Measurements from ENCODE around the gene HTT. TPM values are rescaled to one million over a fixed set of nuclear protein-coding genes. Genes with fewer than 3 reads are reported as not detected.

HTT gene
- total RNA-seq, 1 experiment from 2014 or later: 37.4 TPM

DNA sequence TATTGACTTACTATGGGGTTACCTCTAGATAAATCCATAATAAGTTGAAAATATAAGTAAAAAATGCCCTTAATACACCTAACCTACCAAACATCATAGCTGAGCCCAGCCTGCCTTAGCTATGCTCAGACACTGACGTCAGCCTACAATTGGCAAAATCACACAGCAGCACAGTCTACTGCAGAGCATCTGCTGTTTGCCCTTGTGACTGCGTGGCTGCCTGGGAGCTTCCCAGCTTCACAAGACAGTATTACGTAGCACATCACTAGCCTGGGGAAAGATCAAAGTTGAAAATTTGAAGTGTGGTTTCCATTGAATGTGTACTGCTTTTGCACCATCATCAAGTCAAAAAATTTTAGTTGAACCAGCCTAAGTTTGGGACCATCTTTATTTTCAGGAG is 8.9 kb upstream of the HTT start:
- BruUV-seq (replicated peaks): no TSS peak
- DNase-seq (ENCODE audit: low read depth, low spot score): no peak
- POLR2A ChIA-PET: no interaction called here
- Histone ChIP-seq H3K4me1 (ENCODE audit: control insufficient read depth in 1 of 2, insufficient read depth in 2 of 2, low read length in 2 of 2) (no peaks in the 10 kb centered on the region), H3K79me2 (ENCODE audit: insufficient read depth, low read length) (no peaks in the 10 kb centered on the region), H3K27ac (ENCODE audit: low read depth, low read length) (no peak overlapping the region), H3K4me2 (ENCODE audit: low read length) (no peak overlapping the region), H4K20me1 (ENCODE audit: insufficient read depth) (no peaks in the 10 kb centered on the region), H3K27me3 (ENCODE audit: insufficient read depth, low read length) (no peaks in the 10 kb centered on the region), H3K9ac (ENCODE audit: low read length) (no peak overlapping the region), H3K9me2 (ENCODE audit: insufficient read depth) (no peaks in the 10 kb centered on the region), H3K4me3 (replicated peaks in 1 of 2; ENCODE audit: low read depth in 1 of 2, low read length in 2 of 2) (no peak overlapping the region), H3K9me3 (ENCODE audit: control insufficient read depth in 1 of 2, insufficient read depth in 1 of 2, low read depth in 1 of 2, low read length in 2 of 2) (no peaks in the 10 kb centered on the region), H2AFZ (ENCODE audit: low read depth, low read length, poor library complexity, severe bottlenecking) (no peak overlapping the region), H3K36me3 (ENCODE audit: control insufficient read depth in 1 of 2, insufficient read depth in 2 of 2, low read length in 2 of 2) (no peaks in the 10 kb centered on the region)
- RAD21 ChIA-PET (ENCODE audit: low non-redundant PET in 1 of 2, low total read pairs in 2 of 2, uncharacterized antibody in 2 of 2, unreplicated experiment in 2 of 2): no interaction called here
- CTCF ChIA-PET: no interaction called here
- no peak for ATAC-seq
- no peak for TF ChIP-seq CEBPB (IDR thresholded peaks at IDR 0.05; ENCODE audit: low read depth)
- TF ChIP-seq POLR2A (IDR thresholded peaks at IDR 0.05; ENCODE audit: borderline replicate concordance, extremely low read depth, insufficient read depth, insufficient read length): no peak
- TF ChIP-seq EZH2 (IDR thresholded peaks at IDR 0.05): no peak
- TF ChIP-seq, protein P1, sequence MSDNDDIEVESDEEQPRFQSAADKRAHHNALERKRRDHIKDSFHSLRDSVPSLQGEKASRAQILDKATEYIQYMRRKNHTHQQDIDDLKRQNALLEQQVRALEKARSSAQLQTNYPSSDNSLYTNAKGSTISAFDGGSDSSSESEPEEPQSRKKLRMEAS (IDR thresholded peaks at IDR 0.05): no peak
- no peak for TF ChIP-seq YY1 (IDR thresholded peaks at IDR 0.05; ENCODE audit: extremely low read depth, insufficient replicate concordance, low read depth, low read length)
- TF ChIP-seq, protein P2, sequence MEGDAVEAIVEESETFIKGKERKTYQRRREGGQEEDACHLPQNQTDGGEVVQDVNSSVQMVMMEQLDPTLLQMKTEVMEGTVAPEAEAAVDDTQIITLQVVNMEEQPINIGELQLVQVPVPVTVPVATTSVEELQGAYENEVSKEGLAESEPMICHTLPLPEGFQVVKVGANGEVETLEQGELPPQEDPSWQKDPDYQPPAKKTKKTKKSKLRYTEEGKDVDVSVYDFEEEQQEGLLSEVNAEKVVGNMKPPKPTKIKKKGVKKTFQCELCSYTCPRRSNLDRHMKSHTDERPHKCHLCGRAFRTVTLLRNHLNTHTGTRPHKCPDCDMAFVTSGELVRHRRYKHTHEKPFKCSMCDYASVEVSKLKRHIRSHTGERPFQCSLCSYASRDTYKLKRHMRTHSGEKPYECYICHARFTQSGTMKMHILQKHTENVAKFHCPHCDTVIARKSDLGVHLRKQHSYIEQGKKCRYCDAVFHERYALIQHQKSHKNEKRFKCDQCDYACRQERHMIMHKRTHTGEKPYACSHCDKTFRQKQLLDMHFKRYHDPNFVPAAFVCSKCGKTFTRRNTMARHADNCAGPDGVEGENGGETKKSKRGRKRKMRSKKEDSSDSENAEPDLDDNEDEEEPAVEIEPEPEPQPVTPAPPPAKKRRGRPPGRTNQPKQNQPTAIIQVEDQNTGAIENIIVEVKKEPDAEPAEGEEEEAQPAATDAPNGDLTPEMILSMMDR (IDR thresholded peaks at IDR 0.05 in 2 of 3, conservative IDR thresholded peaks at IDR 0.05 in 1 of 3; ENCODE audit: borderline replicate concordance in 1 of 3, insufficient read depth in 1 of 3, low read depth in 2 of 3, low read length in 2 of 3): no peak
- TF ChIP-seq, protein P3, sequence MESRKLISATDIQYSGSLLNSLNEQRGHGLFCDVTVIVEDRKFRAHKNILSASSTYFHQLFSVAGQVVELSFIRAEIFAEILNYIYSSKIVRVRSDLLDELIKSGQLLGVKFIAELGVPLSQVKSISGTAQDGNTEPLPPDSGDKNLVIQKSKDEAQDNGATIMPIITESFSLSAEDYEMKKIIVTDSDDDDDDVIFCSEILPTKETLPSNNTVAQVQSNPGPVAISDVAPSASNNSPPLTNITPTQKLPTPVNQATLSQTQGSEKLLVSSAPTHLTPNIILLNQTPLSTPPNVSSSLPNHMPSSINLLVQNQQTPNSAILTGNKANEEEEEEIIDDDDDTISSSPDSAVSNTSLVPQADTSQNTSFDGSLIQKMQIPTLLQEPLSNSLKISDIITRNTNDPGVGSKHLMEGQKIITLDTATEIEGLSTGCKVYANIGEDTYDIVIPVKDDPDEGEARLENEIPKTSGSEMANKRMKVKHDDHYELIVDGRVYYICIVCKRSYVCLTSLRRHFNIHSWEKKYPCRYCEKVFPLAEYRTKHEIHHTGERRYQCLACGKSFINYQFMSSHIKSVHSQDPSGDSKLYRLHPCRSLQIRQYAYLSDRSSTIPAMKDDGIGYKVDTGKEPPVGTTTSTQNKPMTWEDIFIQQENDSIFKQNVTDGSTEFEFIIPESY (IDR thresholded peaks at IDR 0.05; ENCODE audit: extremely low read depth, insufficient replicate concordance, low read length): no peak
- intact Hi-C loops (cut with micrococcal nuclease): no loop called here
